K562 (cell line): ENCODE measurements around the gene CRAMP1. TPM values are rescaled to one million over a fixed set of nuclear protein-coding genes. Genes with fewer than 3 reads are reported as not detected.

Source experiments
- AFF1 ChIP-seq, 2 experiments: fragments of 450-650 bp; IDR thresholded peaks; 2 replicates each; pipeline ENCODE4 v1.6.1; 2018; ENCODE audit warnings: mild to moderate bottlenecking in 2 of 2, low read depth in 1 of 2; ENCODE audit not compliant: partially characterized antibody in 2 of 2
- BRF1 ChIP-seq: IDR thresholded peaks from 3 replicates; pipeline ENCODE4 v1.6.1; 2011; ENCODE audit warnings: borderline replicate concordance, mild to moderate bottlenecking; ENCODE audit not compliant: insufficient read length; ENCODE audit errors: extremely low read depth
- CBX1 ChIP-seq: sonication (generic); IDR thresholded peaks from 2 replicates; pipeline ENCODE4 v1.6.1; 2016; ENCODE audit warnings: antibody characterized with exemption, low read depth, mild to moderate bottlenecking
- DMBX1 ChIP-seq: fragments of 250-450 bp; sonication (Bioruptor Pico); IDR thresholded peaks from 2 replicates; pipeline ENCODE4 v1.8.0; 2022; ENCODE audit warnings: inconsistent platforms, mild to moderate bottlenecking, moderate library complexity, borderline replicate concordance
- EZH2 ChIP-seq: IDR thresholded peaks from 2 replicates; pipeline ENCODE4 v1.6.1; 2012; ENCODE audit warnings: low read depth, mild to moderate bottlenecking, inconsistent platforms, low read length, borderline replicate concordance
- FOXM1 ChIP-seq, 2 experiments: fragments of 450-650 bp in 1 of 2; sonication (generic) in 1 of 2; formaldehyde crosslinking in 1 of 2; IDR thresholded peaks; 2 replicates each; pipeline versions ENCODE4 v1.6.1 to v1.9.0; 2017 to 2022; ENCODE audit warnings: low read depth in 2 of 2, mild to moderate bottlenecking in 2 of 2, missing genetic modification reagents in 1 of 2, moderate library complexity in 1 of 2
- GABPA ChIP-seq: fragments of 200-800 bp; sonication (Bioruptor generic); conservative IDR thresholded peaks from 2 replicates; pipeline ENCODE4 v1.6.1; 2016; ENCODE audit warnings: low read depth, missing genetic modification characterization, missing compliant biosample characterization
- HBP1 ChIP-seq: fragments of 450-650 bp; formaldehyde crosslinking; IDR thresholded peaks from 2 replicates; pipeline ENCODE4 v1.4.0; 2022; ENCODE audit warnings: missing genetic modification characterization
- KLF1 ChIP-seq: fragments of 450-650 bp; IDR thresholded peaks from 2 replicates; pipeline ENCODE4 v1.6.1; 2016; ENCODE audit warnings: missing genetic modification characterization, missing compliant biosample characterization
- MEIS2 ChIP-seq: fragments of 450-650 bp; IDR thresholded peaks from 2 replicates; pipeline ENCODE4 v1.6.1; 2014; ENCODE audit warnings: mild to moderate bottlenecking; ENCODE audit not compliant: partially characterized antibody
- MTA3 ChIP-seq: fragments of 450-650 bp; formaldehyde crosslinking; IDR thresholded peaks from 2 replicates; pipeline ENCODE4 v1.6.1; 2017; ENCODE audit warnings: mild to moderate bottlenecking, borderline replicate concordance
- SAFB2 ChIP-seq: fragments of 200-400 bp; formaldehyde crosslinking; IDR thresholded peaks from 2 replicates; pipeline ENCODE4 v1.6.1; 2018; ENCODE audit warnings: borderline replicate concordance, low read length, low read depth, moderate library complexity; ENCODE audit not compliant: severe bottlenecking
- SAP30 ChIP-seq: fragments of 200-600 bp; sonication (generic); IDR thresholded peaks from 2 replicates; pipeline ENCODE4 v1.6.1; 2012; ENCODE audit warnings: borderline replicate concordance, low read depth, mild to moderate bottlenecking, moderate library complexity, low read length, control low read depth, inconsistent platforms; ENCODE audit not compliant: insufficient read depth, poor library complexity, severe bottlenecking
- TBL1XR1 ChIP-seq, 2 experiments: IDR thresholded peaks; 2 replicates each; pipeline ENCODE4 v1.6.1; 2012; ENCODE audit warnings: improper control_type of control experiment in 2 of 2, low read length in 2 of 2, mild to moderate bottlenecking in 1 of 2
- ZBTB11 ChIP-seq, 3 experiments: fragments of 200-800 bp in 1 of 3; fragments of 250-450 bp in 1 of 3; fragments of 450-650 bp in 1 of 3; sonication (Bioruptor Pico) in 1 of 3; sonication (Bioruptor generic) in 1 of 3; formaldehyde crosslinking in 1 of 3; IDR thresholded peaks; 2 replicates each; pipeline versions ENCODE4 v1.6.1 to v1.8.0; 2016 to 2022; ENCODE audit warnings: mild to moderate bottlenecking in 2 of 3, missing genetic modification characterization in 2 of 3, missing compliant biosample characterization in 1 of 3, moderate library complexity in 1 of 3
- ZNF133 ChIP-seq: fragments of 250-450 bp; sonication (Bioruptor Pico); IDR thresholded peaks from 2 replicates; pipeline ENCODE4 v1.4.0; 2020; ENCODE audit warnings: mild to moderate bottlenecking
- polyA plus RNA-seq, 8 experiments: library from polyadenylated mRNA; depleted of rRNA in 4 of 8; stranded (reverse) in 5 of 8; unstranded in 3 of 8; fragments of >200 nt; fragmentation: Nextera tagmentation in 2 of 8; fragmentation: Illumina TruSeq in 1 of 8; extraction: Ambion mirVana in 2 of 8; extraction: Trizol in 1 of 8; gene quantifications; 2 replicates each; pipeline versions ENCODE4 v1.2.1 to v1.2.3, GENCODE V29; 2011 to 2014; ENCODE audit warnings: inconsistent platforms in 1 of 8, missing spikeins in 1 of 8
- total RNA-seq, 7 experiments: library from RNA; depleted of rRNA in 6 of 7; stranded (reverse); fragments of >200 nt in 6 of 7; fragmentation: Illumina TruSeq in 2 of 7; extraction: Trizol in 2 of 7; gene quantifications; 2 replicates each; pipeline versions ENCODE4 v1.2.1 to v1.2.3, GENCODE V29; 2011 to 2021; ENCODE audit warnings: low replicate concordance in 1 of 7

CRAMP1 gene
- total and polyA plus RNA-seq, 9 of the 15 experiments (the other 6 are each of a cell fraction or from before 2014, with no cell fraction given) = 0.52 to 20.8 (median 7.5) TPM

GRCh38 chr16:1612320-1613111 is at the start of gene CRAMP1 (continued):
- TF ChIP-seq AFF1 (IDR thresholded peaks at IDR 0.05; ENCODE audit: low read depth in 1 of 2, partially characterized antibody in 2 of 2) (no peak), BRF1 (no peak), EZH2 (no peak), GABPA (peak; percentile 86), FOXM1 (IDR thresholded peaks at IDR 0.05; ENCODE audit: low read depth) (no peak), FOXM1 (CRISPR knock-in tag; IDR thresholded peaks at IDR 0.05; ENCODE audit: low read depth) (peak; percentile 63; the same call in 1 of the 2 replicates), MEIS2 (no peak), CBX1 (peak; percentile 63; the same call in 1 of the 2 replicates), TBL1XR1 (IDR thresholded peaks at IDR 0.05; ENCODE audit: low read length in 2 of 2) (no peak), SAP30 (peak; percentile 75), SAFB2 (no peak), ZBTB11 (CRISPR knock-in tag; IDR thresholded peaks at IDR 0.05) (peak in 1 of 3 experiments; percentile 83; a peak in 1 of 6 replicates), KLF1 (tag) (no peak), HBP1 (no peak), ZNF133 (CRISPR knock-in tag) (no peak), DMBX1 (CRISPR knock-in tag) (no peak), MTA3 (no peak)
